ENCODE results near the gene KRTAP5-5.
"Not testable (repeated sequence)": the region's sequence is repeated elsewhere in the genome, so short reads cannot be mapped to it uniquely, and the experiment has no call there.

KRTAP5-5 gene

DNA sequence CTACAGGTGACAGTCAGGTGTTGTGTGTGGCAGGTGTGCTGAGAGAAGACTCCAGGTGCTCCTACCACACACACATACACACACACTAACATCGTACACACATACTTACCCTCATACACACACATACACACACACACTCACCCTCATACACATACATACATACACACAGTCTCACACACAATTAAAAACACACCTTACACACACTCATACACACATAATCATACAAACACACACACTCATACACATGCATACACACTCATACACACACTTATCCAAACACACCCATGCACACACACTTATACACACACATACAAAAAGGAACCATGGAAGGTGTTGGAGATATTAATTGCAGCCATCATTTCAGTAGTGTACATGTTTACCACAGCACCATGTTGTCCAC lies 25.9 kb upstream of the KRTAP5-5 start:
- ChIA-PET CTCF (no interaction called here), POLR2A (ENCODE audit: low non-redundant PET) (no interaction called here)
- DNase-seq (ENCODE audit: low spot score): no peak
- no peak overlapping the region for H3K27ac ChIP-seq
- TF ChIP-seq, protein P1, sequence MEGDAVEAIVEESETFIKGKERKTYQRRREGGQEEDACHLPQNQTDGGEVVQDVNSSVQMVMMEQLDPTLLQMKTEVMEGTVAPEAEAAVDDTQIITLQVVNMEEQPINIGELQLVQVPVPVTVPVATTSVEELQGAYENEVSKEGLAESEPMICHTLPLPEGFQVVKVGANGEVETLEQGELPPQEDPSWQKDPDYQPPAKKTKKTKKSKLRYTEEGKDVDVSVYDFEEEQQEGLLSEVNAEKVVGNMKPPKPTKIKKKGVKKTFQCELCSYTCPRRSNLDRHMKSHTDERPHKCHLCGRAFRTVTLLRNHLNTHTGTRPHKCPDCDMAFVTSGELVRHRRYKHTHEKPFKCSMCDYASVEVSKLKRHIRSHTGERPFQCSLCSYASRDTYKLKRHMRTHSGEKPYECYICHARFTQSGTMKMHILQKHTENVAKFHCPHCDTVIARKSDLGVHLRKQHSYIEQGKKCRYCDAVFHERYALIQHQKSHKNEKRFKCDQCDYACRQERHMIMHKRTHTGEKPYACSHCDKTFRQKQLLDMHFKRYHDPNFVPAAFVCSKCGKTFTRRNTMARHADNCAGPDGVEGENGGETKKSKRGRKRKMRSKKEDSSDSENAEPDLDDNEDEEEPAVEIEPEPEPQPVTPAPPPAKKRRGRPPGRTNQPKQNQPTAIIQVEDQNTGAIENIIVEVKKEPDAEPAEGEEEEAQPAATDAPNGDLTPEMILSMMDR (conservative IDR thresholded peaks at IDR 0.05; ENCODE audit: low read depth): no peak

DNA sequence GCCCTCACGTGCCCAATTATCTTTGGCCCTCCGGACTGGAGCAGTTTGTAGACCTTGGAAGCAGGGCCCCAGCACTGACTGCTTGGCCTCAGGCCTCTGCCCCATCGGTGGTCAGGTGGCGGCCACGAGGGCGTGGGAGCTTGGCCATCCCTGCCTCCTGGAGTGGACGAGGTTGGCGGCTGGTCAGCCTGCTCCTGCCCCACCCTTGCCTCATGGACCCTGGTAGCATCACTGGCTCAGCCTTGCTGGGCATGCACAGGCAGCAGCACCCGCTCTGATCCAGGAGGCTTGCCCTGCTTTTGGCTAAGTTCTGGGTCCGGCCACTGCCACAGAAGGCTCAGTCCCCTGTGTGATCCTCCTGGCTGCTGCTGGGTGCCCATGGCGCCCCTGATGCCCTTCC lies 25.4 kb upstream of the KRTAP5-5 start:
- TF ChIP-seq, protein P1 (conservative IDR thresholded peaks at IDR 0.05; ENCODE audit: low read depth): no peak
- ChIA-PET CTCF (no interaction called here), POLR2A (ENCODE audit: low non-redundant PET) (no interaction called here)
- no peak overlapping the region for H3K27ac ChIP-seq
- no peak for DNase-seq (ENCODE audit: low spot score)

DNA sequence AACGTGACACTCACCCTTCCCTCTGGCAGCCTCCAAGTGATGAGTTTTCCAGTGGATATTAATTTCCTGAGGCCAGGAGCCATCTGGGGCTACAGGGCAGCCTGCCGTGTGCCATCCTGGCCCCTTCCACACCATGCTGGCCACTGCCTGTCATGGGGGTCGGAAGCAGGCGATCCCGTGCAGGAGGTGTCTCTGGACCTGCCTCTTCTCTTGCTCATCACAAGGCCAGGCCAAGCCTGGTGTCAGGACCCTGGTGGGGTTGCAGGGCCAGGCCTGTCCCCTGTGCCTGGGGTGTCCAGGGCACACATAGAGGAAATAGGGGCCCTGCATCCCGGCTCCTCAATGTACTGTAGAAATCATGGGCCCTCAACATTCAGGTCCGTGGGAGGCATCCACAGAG lies 24.9 kb upstream of the KRTAP5-5 start:
- ChIA-PET POLR2A (ENCODE audit: low non-redundant PET) (no interaction called here), CTCF (no interaction called here)
- H3K27ac ChIP-seq: no peak overlapping the region
- TF ChIP-seq, protein P1 (conservative IDR thresholded peaks at IDR 0.05; ENCODE audit: low read depth): no peak
- DNase-seq (ENCODE audit: low spot score): no peak

- DNase-seq (ENCODE audit: low spot score); POLR2A ChIA-PET (ENCODE audit: low non-redundant PET); H3K27ac ChIP-seq: not testable (repeated sequence)
- CTCF ChIA-PET: interaction anchor here (0.6 kb wide), 1 partner anchor 59 kb away, joined by 3 read pairs; no protein-coding TSS in a partner anchor
Measured at GRCh38 chr11:1605923-1606322, 23.7 kb upstream of the KRTAP5-5 start.

DNA sequence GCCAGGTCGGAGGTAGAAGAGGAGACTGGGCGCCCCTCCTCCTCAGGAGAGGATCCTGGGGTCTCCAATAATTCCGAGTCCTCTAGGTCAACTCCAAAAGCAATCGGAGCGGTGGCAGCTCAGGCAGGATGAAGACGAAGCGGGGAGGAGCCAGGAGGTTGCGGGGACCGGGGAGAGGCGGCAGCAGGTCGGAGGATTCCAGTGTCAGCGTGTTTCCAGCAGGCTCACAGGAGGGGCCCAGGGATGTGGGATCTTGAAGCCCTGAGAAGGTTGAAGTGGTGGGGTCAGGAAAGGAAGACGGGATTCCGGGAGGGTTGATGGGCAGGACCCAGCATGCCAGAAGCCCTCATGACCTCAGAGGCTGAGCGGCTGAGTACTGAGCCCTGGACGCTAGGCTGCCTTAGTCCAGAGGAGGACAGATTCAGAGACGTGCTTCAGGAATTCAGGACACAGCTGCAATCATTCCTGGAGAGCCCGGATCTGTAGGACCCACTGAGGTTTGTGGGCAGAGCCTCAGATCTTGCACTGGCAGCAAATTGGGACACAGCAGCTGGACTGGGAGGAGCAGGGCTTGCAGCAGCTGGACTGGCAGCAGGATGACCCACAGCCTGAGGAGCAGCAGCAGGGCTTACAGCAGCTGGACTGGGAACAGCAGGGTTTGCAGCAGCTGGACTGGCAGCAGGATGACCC lies 22.3 kb upstream of the KRTAP5-5 start:
- POLR2A ChIA-PET (ENCODE audit: low non-redundant PET); H3K27ac ChIP-seq; DNase-seq (ENCODE audit: low spot score): not testable (repeated sequence)
- CTCF ChIA-PET: interaction anchor here (1.8 kb wide), 1 partner anchor 12 kb away, joined by 4 read pairs; no protein-coding TSS in a partner anchor

- H3K27ac ChIP-seq; POLR2A ChIA-PET (ENCODE audit: low non-redundant PET); DNase-seq (ENCODE audit: low spot score): not testable (repeated sequence)
- CTCF ChIA-PET: interaction anchor here (1.8 kb wide), 1 partner anchor 13 kb away, joined by 4 read pairs; no protein-coding TSS in a partner anchor
Measured at GRCh38 chr11:1607901-1608300, 21.7 kb upstream of the KRTAP5-5 start.

DNA sequence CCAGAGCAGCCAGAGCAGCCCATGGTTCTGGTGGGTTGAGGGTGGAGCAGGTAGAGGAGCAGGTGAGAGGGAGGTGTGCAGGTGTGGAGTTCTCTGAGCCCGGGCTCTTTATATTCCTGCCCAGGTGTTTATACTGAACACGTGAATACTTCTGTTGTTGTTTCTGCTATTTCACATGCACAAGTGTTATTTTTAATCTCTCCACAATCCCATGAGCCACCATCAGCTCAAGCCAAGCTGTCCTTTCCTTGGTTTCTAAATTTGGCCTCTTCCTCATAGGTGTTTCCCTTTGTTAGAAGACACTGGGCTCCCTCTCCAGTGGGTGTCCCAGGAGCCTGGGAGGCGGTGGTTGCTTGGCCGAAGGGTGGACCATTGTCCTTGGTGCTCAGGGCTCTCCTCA lies 21.2 kb upstream of the KRTAP5-5 start, which contains the start of gene KRTAP5-3:
TSS of gene KRTAP5-3 (minus strand) at position 101 of the 400 bp plus-strand sequence. CDS start at position 23, 78 bp downstream.
- no peak for DNase-seq (ENCODE audit: low spot score)
- TF ChIP-seq, protein P1 (conservative IDR thresholded peaks at IDR 0.05; ENCODE audit: low read depth): no peak
- H3K27ac ChIP-seq: no peak within 1 kb of the TSS
- ChIA-PET CTCF (interaction anchor here (1.8 kb wide), 1 partner anchor 13 kb away, joined by 4 read pairs; no protein-coding TSS in a partner anchor), POLR2A (ENCODE audit: low non-redundant PET) (no interaction called here)

DNA sequence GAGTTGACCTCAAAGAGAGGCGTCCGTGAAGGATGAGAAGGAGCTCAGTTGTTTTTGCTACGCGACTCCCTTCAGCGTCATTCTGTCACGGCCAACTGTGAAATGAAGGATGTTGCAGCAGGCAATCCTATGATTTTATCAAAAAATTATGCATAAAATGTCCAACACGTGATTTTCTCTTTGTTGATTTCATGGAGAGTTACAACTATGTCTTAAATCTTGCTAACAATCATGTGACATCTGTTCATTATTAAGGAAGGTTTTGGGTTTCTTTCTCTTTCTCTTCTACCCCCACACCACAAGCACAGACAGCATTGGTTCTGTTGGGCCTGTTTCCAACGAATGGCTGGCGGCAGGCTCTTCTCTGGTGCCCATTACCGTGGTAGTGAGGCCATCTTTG lies 11.3 kb upstream of the KRTAP5-5 start:
- POLR2A ChIA-PET (ENCODE audit: low non-redundant PET): no interaction called here
- H3K27ac ChIP-seq: no peak overlapping the region
- CTCF ChIA-PET: no interaction called here
- no peak for DNase-seq (ENCODE audit: low spot score)
- TF ChIP-seq, protein P1 (conservative IDR thresholded peaks at IDR 0.05; ENCODE audit: low read depth): no peak
